Middle frontal gyrus (tissue), 1 donor: ENCODE results near the gene KCNQ1OT1.

Source experiments
- DNase-seq: peaks from one replicate; pipeline ENCODE4 v3.0.0-alpha.2; 2015; ENCODE audit warnings: low spot score; ENCODE audit errors: extremely low spot score

Gene KCNQ1OT1

GRCh38 chr11:2584812-2585565, 114.8 kb downstream of the KCNQ1OT1 start:
- no peak for DNase-seq

- no peak for DNase-seq
Observed at GRCh38 chr11:2584434-2584811, 115.4 kb downstream of the KCNQ1OT1 start.

- no peak for DNase-seq
Observed at GRCh38 chr11:2583605-2583958, 116.2 kb downstream of the KCNQ1OT1 start.

GRCh38 chr11:2582946-2583604, 116.7 kb downstream of the KCNQ1OT1 start:
- no peak for DNase-seq

GRCh38 chr11:2582351-2582945, 117.3 kb downstream of the KCNQ1OT1 start:
- no peak for DNase-seq

GRCh38 chr11:2581931-2582350, 117.9 kb downstream of the KCNQ1OT1 start:
- no peak for DNase-seq

- DNase-seq, result no peak
Observed at GRCh38 chr11:2581151-2581930, 118.5 kb downstream of the KCNQ1OT1 start.

- DNase-seq, result no peak
Observed at GRCh38 chr11:2580571-2581001, 119.2 kb downstream of the KCNQ1OT1 start.

GRCh38 chr11:2580061-2580421, 119.8 kb downstream of the KCNQ1OT1 start:
- no peak for DNase-seq

GRCh38 chr11:2579315-2580060, 120.3 kb downstream of the KCNQ1OT1 start:
- no peak for DNase-seq

GRCh38 chr11:2578929-2579270, 120.9 kb downstream of the KCNQ1OT1 start:
- DNase-seq, result no peak

GRCh38 chr11:2577991-2578928, 121.5 kb downstream of the KCNQ1OT1 start:
- DNase-seq, result no peak

GRCh38 chr11:2577031-2577990, 122.5 kb downstream of the KCNQ1OT1 start:
- no peak for DNase-seq

- DNase-seq, result no peak
Observed at GRCh38 chr11:2576549-2576948, 123.2 kb downstream of the KCNQ1OT1 start.

- no peak for DNase-seq
Observed at GRCh38 chr11:2576111-2576510, 123.7 kb downstream of the KCNQ1OT1 start.

GRCh38 chr11:2575591-2576051, 124.2 kb downstream of the KCNQ1OT1 start:
- DNase-seq, result no peak

GRCh38 chr11:2574553-2575535, 125.0 kb downstream of the KCNQ1OT1 start:
- DNase-seq, result no peak
